Esophagus muscularis mucosa (tissue), 4 donors: Measurements from ENCODE around the gene RAB40B.

Source experiments
- EP300 ChIP-seq: sonication (generic); formaldehyde crosslinking; IDR thresholded peaks from one replicate; pipeline ENCODE4 v1.6.1; 2017; ENCODE audit warnings: antibody characterized with exemption
- POLR2A ChIP-seq: fragments of 450-650 bp; IDR thresholded peaks from one replicate; pipeline ENCODE4 v1.6.1; 2017; ENCODE audit warnings: antibody characterized with exemption, moderate library complexity, mild to moderate bottlenecking, low read depth
- POLR2AphosphoS5 ChIP-seq, 2 donors: sonication (generic); formaldehyde crosslinking; IDR thresholded peaks; one replicate each; pipeline ENCODE4 v1.6.1; 2017; ENCODE audit warnings: antibody characterized with exemption in 2 of 2
- TF ChIP-seq, protein P1 (sequence below), 3 experiments: fragments of 200-600 bp in 2 of 3; fragments of 450-650 bp in 1 of 3; sonication (generic) in 2 of 3; IDR thresholded peaks; one replicate each; pipeline ENCODE4 v1.5.1; 2017 to 2019; ENCODE audit warnings: antibody characterized with exemption in 3 of 3, mild to moderate bottlenecking in 2 of 3, moderate library complexity in 1 of 3

DNA sequence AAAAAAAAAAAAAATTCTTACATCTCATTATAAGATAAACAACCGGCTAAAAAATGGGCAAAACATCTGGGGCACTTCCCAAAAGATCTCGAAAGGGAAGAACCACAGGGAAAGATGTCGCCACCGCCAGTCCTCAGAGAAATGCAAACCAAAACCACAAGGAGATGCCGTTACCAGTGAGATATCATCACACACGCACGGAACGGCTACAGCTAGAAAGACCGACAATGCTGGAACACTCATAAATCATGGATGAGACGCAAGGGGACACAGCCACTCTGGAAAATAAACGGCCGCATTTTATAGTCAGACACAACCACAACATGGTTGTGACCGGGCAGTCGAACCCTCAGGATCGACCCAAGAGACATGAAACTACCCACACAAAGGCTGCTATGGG lies 74.8 kb downstream of the RAB40B start:
- TF ChIP-seq, protein P1, sequence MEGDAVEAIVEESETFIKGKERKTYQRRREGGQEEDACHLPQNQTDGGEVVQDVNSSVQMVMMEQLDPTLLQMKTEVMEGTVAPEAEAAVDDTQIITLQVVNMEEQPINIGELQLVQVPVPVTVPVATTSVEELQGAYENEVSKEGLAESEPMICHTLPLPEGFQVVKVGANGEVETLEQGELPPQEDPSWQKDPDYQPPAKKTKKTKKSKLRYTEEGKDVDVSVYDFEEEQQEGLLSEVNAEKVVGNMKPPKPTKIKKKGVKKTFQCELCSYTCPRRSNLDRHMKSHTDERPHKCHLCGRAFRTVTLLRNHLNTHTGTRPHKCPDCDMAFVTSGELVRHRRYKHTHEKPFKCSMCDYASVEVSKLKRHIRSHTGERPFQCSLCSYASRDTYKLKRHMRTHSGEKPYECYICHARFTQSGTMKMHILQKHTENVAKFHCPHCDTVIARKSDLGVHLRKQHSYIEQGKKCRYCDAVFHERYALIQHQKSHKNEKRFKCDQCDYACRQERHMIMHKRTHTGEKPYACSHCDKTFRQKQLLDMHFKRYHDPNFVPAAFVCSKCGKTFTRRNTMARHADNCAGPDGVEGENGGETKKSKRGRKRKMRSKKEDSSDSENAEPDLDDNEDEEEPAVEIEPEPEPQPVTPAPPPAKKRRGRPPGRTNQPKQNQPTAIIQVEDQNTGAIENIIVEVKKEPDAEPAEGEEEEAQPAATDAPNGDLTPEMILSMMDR (IDR thresholded peaks at IDR 0.05), result no peak
- TF ChIP-seq POLR2A (no peak), EP300 (no peak), POLR2AphosphoS5 (IDR thresholded peaks at IDR 0.05) (no peak)
